ENCODE measurements around the gene NGEF.

Gene NGEF

DNA sequence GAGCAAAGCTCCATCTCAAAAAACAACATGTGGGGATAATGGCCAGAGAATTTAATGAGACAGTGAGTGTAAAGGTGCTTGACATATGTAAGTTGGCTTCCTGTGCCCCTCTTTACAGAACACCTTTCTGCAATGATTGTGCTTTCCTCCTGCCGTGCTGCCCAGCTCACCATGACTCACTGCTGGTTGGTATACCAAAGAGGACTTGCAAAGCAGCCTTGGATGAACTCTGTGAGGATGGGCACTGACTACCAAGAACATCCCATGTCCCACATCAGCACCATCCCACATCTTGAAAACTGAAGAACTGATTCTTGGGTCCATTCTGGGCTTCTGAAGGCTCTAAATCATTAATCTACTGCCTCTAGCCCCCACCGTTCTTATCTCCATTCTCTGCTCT is 52.2 kb downstream of the NGEF start:
- Histone ChIP-seq H3K4me3 (ENCODE audit: low read depth, low read length, poor library complexity, severe bottlenecking) (no peak overlapping the region), H3K4me1 (ENCODE audit: insufficient read depth, low read length, severe bottlenecking) (no peaks in the 10 kb centered on the region), H3K79me2 (ENCODE audit: insufficient read depth, low read length) (no peaks in the 10 kb centered on the region), H3K27me3 (ENCODE audit: insufficient read depth, low read length) (no peaks in the 10 kb centered on the region; the same call in 1 of the 2 replicates), H3F3A (ENCODE audit: insufficient read depth, low read length) (no peaks in the 10 kb centered on the region), H3K9me2 (ENCODE audit: low read depth, low read length) (no peaks in the 10 kb centered on the region), H3K9me3 (ENCODE audit: low read length) (peaks cover 15% of the 10 kb centered on the region), H3K4me2 (ENCODE audit: low read length) (no peak overlapping the region), H3K27ac (ENCODE audit: low read depth, low read length, poor library complexity, severe bottlenecking) (no peak overlapping the region), H2AFZ (ENCODE audit: low read length) (no peak overlapping the region), H3K36me3 (ENCODE audit: insufficient read depth, low read length) (no peaks in the 10 kb centered on the region; the same call in 1 of the 2 replicates), H4K20me1 (ENCODE audit: insufficient read depth, low read length) (no peaks in the 10 kb centered on the region), H3K9ac (ENCODE audit: low read length) (no peak overlapping the region)
- no peak for TF ChIP-seq EZH2 (IDR thresholded peaks at IDR 0.05; ENCODE audit: borderline replicate concordance, low read length)
- TF ChIP-seq, protein P1, sequence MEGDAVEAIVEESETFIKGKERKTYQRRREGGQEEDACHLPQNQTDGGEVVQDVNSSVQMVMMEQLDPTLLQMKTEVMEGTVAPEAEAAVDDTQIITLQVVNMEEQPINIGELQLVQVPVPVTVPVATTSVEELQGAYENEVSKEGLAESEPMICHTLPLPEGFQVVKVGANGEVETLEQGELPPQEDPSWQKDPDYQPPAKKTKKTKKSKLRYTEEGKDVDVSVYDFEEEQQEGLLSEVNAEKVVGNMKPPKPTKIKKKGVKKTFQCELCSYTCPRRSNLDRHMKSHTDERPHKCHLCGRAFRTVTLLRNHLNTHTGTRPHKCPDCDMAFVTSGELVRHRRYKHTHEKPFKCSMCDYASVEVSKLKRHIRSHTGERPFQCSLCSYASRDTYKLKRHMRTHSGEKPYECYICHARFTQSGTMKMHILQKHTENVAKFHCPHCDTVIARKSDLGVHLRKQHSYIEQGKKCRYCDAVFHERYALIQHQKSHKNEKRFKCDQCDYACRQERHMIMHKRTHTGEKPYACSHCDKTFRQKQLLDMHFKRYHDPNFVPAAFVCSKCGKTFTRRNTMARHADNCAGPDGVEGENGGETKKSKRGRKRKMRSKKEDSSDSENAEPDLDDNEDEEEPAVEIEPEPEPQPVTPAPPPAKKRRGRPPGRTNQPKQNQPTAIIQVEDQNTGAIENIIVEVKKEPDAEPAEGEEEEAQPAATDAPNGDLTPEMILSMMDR (IDR thresholded peaks at IDR 0.05; ENCODE audit: low read length): no peak

DNA sequence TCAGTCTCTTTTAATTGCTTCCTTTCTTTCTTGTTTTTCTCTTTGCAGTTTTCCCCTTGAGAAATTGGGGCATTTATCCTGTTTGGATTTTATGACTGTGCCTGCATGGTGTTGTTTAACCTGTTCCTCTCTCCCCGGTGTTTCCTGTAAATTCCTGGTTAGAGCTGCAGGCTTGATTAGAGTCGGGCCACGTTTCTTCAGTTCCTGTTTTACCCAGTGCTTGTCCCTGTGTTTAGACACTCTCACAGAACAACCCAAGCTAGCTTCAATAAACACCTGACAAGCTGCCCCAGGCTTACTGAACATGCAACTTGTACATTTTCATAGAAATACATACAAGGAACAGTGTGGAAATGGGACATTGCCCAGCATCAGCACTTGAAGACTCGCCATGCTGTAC is 53.9 kb downstream of the NGEF start:
- H3K27me3 ChIP-seq (ENCODE audit: insufficient read depth, low read length): no peaks in the 10 kb centered on the region; the same call in 1 of the 2 replicates
- H3K9me2 ChIP-seq (ENCODE audit: low read depth, low read length): no peaks in the 10 kb centered on the region
- H3K9me3 ChIP-seq (ENCODE audit: low read length): peaks cover 7% of the 10 kb centered on the region; the same call in 1 of the 2 replicates
- no peak overlapping the region for H3K4me2 ChIP-seq (ENCODE audit: low read length)
- no peaks in the 10 kb centered on the region; the same call in 1 of the 2 replicates for H3K36me3 ChIP-seq (ENCODE audit: insufficient read depth, low read length)
- H3K9ac ChIP-seq (ENCODE audit: low read length): no peak overlapping the region
- H3K27ac ChIP-seq (ENCODE audit: low read depth, low read length, poor library complexity, severe bottlenecking): no peak overlapping the region
- no peak overlapping the region for H2AFZ ChIP-seq (ENCODE audit: low read length)
- no peak for TF ChIP-seq EZH2 (IDR thresholded peaks at IDR 0.05; ENCODE audit: borderline replicate concordance, low read length)
- TF ChIP-seq, protein P1 (IDR thresholded peaks at IDR 0.05; ENCODE audit: low read length): no peak
- H3K4me3 ChIP-seq (ENCODE audit: low read depth, low read length, poor library complexity, severe bottlenecking): no peak overlapping the region
- no peaks in the 10 kb centered on the region for H3F3A ChIP-seq (ENCODE audit: insufficient read depth, low read length)
- no peaks in the 10 kb centered on the region for H3K79me2 ChIP-seq (ENCODE audit: insufficient read depth, low read length)
- no peaks in the 10 kb centered on the region for H4K20me1 ChIP-seq (ENCODE audit: insufficient read depth, low read length)
- H3K4me1 ChIP-seq (ENCODE audit: insufficient read depth, low read length, severe bottlenecking): no peaks in the 10 kb centered on the region

DNA sequence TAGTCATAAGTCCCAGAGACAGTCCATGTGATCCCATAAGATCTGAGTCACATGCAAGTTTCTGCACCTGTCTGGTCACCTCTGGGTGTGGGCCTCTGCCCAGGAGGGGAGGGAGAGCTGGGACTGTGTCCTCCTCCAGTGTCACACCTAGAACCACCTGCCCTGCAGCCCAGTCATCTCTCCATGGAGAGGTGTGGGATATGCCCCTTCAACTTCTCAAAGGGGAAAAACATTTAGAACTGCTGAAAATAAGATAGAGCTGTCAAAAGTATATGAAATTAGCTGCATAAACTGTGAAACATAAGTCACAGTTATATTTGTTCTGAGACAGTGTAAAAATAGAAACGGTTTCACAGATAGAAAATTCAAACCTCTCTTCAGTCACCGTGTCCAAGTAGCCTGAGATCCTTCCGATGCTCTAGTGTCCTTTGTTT is 55.4 kb downstream of the NGEF start:
- H3K27ac ChIP-seq (ENCODE audit: low read depth, low read length, poor library complexity, severe bottlenecking): no peak overlapping the region
- H3K27me3 ChIP-seq (ENCODE audit: insufficient read depth, low read length): no peaks in the 10 kb centered on the region; the same call in 1 of the 2 replicates
- TF ChIP-seq EZH2 (IDR thresholded peaks at IDR 0.05; ENCODE audit: borderline replicate concordance, low read length): no peak
- TF ChIP-seq, protein P1 (IDR thresholded peaks at IDR 0.05; ENCODE audit: low read length): no peak
- no peaks in the 10 kb centered on the region for H3K4me1 ChIP-seq (ENCODE audit: insufficient read depth, low read length, severe bottlenecking)
- no peak overlapping the region for H3K4me2 ChIP-seq (ENCODE audit: low read length)
- no peak overlapping the region for H2AFZ ChIP-seq (ENCODE audit: low read length)
- no peak overlapping the region for H3K9ac ChIP-seq (ENCODE audit: low read length)
- no peaks in the 10 kb centered on the region for H3F3A ChIP-seq (ENCODE audit: insufficient read depth, low read length)
- H3K9me3 ChIP-seq (ENCODE audit: low read length): peaks cover 4% of the 10 kb centered on the region; the same call in 1 of the 2 replicates
- no peaks in the 10 kb centered on the region for H4K20me1 ChIP-seq (ENCODE audit: insufficient read depth, low read length)
- no peaks in the 10 kb centered on the region; the same call in 1 of the 2 replicates for H3K36me3 ChIP-seq (ENCODE audit: insufficient read depth, low read length)
- H3K9me2 ChIP-seq (ENCODE audit: low read depth, low read length): no peaks in the 10 kb centered on the region
- H3K79me2 ChIP-seq (ENCODE audit: insufficient read depth, low read length): no peaks in the 10 kb centered on the region
- no peak overlapping the region for H3K4me3 ChIP-seq (ENCODE audit: low read depth, low read length, poor library complexity, severe bottlenecking)

All from OCI-LY1 (cell line).